SK-N-SH treated with all-trans-retinoic acid at 6 μM for 48 hours (cell line): ENCODE results near the gene HOXB7.

Experiments
- ATAC-seq: fragments of 200-7000 bp; cut with Tn5 transposase; 3 replicates; pipeline ENCODE4 v1.9.1; 2020; ENCODE audit warnings: mild to moderate bottlenecking, moderate library complexity
- ARNTL ChIP-seq: fragments of 450-650 bp; formaldehyde crosslinking; IDR thresholded peaks from 2 replicates; pipeline ENCODE4 v1.5.0; 2020; ENCODE audit warnings: low read depth, mild to moderate bottlenecking, moderate library complexity, borderline replicate concordance
- BACH2 ChIP-seq: fragments of 250-450 bp; sonication (Bioruptor Pico); IDR thresholded peaks from 2 replicates; pipeline ENCODE4 v1.9.0; 2021; ENCODE audit warnings: mild to moderate bottlenecking, borderline replicate concordance
- CSDC2 ChIP-seq: fragments of 250-450 bp; sonication (Bioruptor Pico); IDR thresholded peaks from 2 replicates; pipeline ENCODE4 v1.5.0; 2020; ENCODE audit warnings: mild to moderate bottlenecking, moderate library complexity
- ISL1 ChIP-seq: fragments of 250-450 bp; sonication (Bioruptor Pico); IDR thresholded peaks from 2 replicates; pipeline ENCODE4 v2.1.2; 2022; ENCODE audit warnings: mild to moderate bottlenecking, moderate library complexity
- OSR1 ChIP-seq: fragments of 250-450 bp; sonication (Bioruptor Pico); IDR thresholded peaks from 2 replicates; pipeline ENCODE4 v1.8.0; 2022; ENCODE audit warnings: moderate library complexity, mild to moderate bottlenecking, inconsistent platforms
- POU6F1 ChIP-seq: fragments of 250-450 bp; sonication (Bioruptor Pico); IDR thresholded peaks from 2 replicates; pipeline ENCODE4 v1.8.0; 2021; ENCODE audit warnings: low read depth, mild to moderate bottlenecking, moderate library complexity, borderline replicate concordance
- PPARA ChIP-seq: fragments of 250-450 bp; sonication (Bioruptor Pico); IDR thresholded peaks from 2 replicates; pipeline ENCODE4 v1.5.0; 2020; ENCODE audit warnings: mild to moderate bottlenecking, borderline replicate concordance
- RARB ChIP-seq: fragments of 250-450 bp; sonication (Bioruptor Pico); IDR thresholded peaks from 2 replicates; pipeline ENCODE4 v1.8.0; 2021; ENCODE audit warnings: mild to moderate bottlenecking, moderate library complexity
- SNAI2 ChIP-seq: fragments of 250-450 bp; sonication (Bioruptor Pico); IDR thresholded peaks from 2 replicates; pipeline ENCODE4 v1.5.0; 2020; ENCODE audit warnings: mild to moderate bottlenecking, moderate library complexity
- TCF4 ChIP-seq: fragments of 250-450 bp; sonication (Bioruptor Pico); IDR thresholded peaks from 2 replicates; pipeline ENCODE4 v1.8.0; 2021; ENCODE audit warnings: mild to moderate bottlenecking, moderate library complexity, borderline replicate concordance
- TSHZ2 ChIP-seq: fragments of 250-450 bp; sonication (Bioruptor Pico); IDR thresholded peaks from 2 replicates; pipeline ENCODE4 v1.5.0; 2020; ENCODE audit warnings: mild to moderate bottlenecking, moderate library complexity
- ZC3H10 ChIP-seq: fragments of 250-450 bp; sonication (Bioruptor Pico); IDR thresholded peaks from 2 replicates; pipeline ENCODE4 v1.5.1; 2021; ENCODE audit warnings: mild to moderate bottlenecking, moderate library complexity
- ZFP3 ChIP-seq: fragments of 250-450 bp; sonication (Bioruptor Pico); IDR thresholded peaks from 2 replicates; pipeline ENCODE4 v1.5.0; 2020; ENCODE audit warnings: mild to moderate bottlenecking, moderate library complexity
- ZFP30 ChIP-seq: fragments of 450-650 bp; formaldehyde crosslinking; IDR thresholded peaks from 2 replicates; pipeline ENCODE4 v1.5.0; 2022; ENCODE audit warnings: mild to moderate bottlenecking, moderate library complexity
- ZNF565 ChIP-seq: fragments of 450-650 bp; formaldehyde crosslinking; conservative IDR thresholded peaks from 2 replicates; pipeline ENCODE4 v1.5.0; 2020; ENCODE audit warnings: low read depth, mild to moderate bottlenecking, moderate library complexity
- ZNF70 ChIP-seq: fragments of 450-650 bp; formaldehyde crosslinking; IDR thresholded peaks from 2 replicates; pipeline ENCODE4 v1.5.0; 2020; ENCODE audit warnings: mild to moderate bottlenecking, moderate library complexity
- TF ChIP-seq, protein P1 (sequence below): fragments of 250-450 bp; sonication (Bioruptor Pico); IDR thresholded peaks from 2 replicates; pipeline ENCODE4 v1.5.1; 2020; ENCODE audit warnings: low read depth, mild to moderate bottlenecking, moderate library complexity

The HOXB7 gene

DNA sequence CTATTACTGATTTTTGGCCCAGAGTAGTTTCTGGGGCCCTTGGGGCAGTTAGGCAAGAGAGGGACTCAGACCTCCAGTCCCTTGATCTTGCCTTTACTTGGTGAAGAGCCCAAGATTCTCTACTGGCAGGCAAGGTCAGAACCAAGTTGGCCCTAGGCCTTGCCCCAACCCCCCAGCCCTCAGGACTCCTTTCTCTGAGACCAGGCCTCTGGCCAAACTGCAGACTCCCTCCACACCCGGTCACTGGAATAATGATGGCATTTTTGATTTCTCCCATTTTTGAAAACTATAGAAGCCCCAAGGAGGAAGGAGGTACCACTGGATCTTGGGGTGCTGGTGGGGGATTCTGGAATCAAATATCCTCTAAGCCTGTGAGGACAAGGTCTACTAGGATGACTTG lies 33.3 kb upstream of the HOXB7 start:
- ATAC-seq, result no peak

GRCh38 chr17:48643697-48644012 lies 32.8 kb upstream of the HOXB7 start:
- ATAC-seq, result no peak
- TF ChIP-seq ZFP3 (CRISPR knock-in tag) (no peak), ISL1 (CRISPR knock-in tag) (no peak), ARNTL (CRISPR knock-in tag) (no peak), ZNF70 (CRISPR knock-in tag) (no peak), ZC3H10 (CRISPR knock-in tag) (no peak), CSDC2 (CRISPR knock-in tag) (no peak), OSR1 (CRISPR knock-in tag) (no peak)
- TF ChIP-seq, protein P1, sequence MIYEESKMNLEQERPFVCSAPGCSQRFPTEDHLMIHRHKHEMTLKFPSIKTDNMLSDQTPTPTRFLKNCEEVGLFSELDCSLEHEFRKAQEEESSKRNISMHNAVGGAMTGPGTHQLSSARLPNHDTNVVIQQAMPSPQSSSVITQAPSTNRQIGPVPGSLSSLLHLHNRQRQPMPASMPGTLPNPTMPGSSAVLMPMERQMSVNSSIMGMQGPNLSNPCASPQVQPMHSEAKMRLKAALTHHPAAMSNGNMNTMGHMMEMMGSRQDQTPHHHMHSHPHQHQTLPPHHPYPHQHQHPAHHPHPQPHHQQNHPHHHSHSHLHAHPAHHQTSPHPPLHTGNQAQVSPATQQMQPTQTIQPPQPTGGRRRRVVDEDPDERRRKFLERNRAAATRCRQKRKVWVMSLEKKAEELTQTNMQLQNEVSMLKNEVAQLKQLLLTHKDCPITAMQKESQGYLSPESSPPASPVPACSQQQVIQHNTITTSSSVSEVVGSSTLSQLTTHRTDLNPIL (CRISPR knock-in tag), result no peak

More for the DNA sequence above, 33.3 kb upstream of the HOXB7 start:
- TF ChIP-seq ARNTL (CRISPR knock-in tag) (no peak), ISL1 (CRISPR knock-in tag) (no peak), OSR1 (CRISPR knock-in tag) (no peak)

DNA sequence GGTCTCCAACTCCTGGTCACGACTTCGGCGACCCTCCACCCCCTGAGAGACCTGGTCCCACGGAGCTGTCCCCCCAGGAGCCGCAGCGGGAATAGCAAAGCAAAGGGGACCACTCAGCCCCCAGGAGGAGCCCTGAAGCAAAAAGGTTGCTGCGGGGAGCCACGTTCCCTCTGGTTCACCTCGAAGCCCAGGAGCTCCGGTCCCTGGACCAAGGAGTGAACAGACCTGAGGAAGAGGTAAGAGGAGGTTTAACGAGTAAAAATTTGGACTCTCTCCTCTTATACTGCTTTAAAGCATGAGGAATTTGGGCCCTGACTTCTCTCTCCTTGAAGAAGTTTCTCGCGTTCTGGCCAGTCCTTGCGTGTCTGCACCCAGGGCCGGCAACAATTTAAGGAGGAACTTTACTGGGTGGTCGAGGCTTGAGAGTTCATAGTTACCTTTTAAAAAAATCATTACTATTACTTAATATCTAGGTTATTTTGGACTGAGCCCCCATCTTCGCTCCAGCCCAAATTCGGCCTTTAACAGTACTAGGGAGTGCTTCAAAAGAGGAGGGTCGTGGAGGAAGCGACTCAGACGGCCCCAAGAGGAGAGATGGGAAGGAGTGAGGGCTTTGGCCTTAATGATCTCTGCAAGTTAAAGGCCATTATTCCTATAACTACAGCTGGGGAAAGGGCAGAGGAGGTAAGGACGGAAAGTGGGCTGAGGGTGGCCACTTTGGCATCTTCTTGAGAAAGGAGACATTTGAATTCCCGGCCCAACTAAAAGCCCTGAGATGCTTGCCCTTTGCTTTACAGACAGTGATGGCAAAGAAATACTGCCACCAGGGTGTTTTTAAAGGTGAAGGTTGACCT lies 32.3 kb upstream of the HOXB7 start:
- no peak for ATAC-seq
- TF ChIP-seq, protein P1 (CRISPR knock-in tag), result no peak
- no peak for TF ChIP-seq BACH2 (CRISPR knock-in tag)
- TF ChIP-seq ZNF70 (CRISPR knock-in tag), result no peak
- no peak for TF ChIP-seq RARB
- no peak for TF ChIP-seq CSDC2 (CRISPR knock-in tag)
- no peak for TF ChIP-seq SNAI2 (CRISPR knock-in tag)
- TF ChIP-seq ZFP30, result no peak
- no peak for TF ChIP-seq ARNTL (CRISPR knock-in tag)
- no peak for TF ChIP-seq TCF4 (CRISPR knock-in tag)
- TF ChIP-seq ZC3H10 (CRISPR knock-in tag), result no peak

DNA sequence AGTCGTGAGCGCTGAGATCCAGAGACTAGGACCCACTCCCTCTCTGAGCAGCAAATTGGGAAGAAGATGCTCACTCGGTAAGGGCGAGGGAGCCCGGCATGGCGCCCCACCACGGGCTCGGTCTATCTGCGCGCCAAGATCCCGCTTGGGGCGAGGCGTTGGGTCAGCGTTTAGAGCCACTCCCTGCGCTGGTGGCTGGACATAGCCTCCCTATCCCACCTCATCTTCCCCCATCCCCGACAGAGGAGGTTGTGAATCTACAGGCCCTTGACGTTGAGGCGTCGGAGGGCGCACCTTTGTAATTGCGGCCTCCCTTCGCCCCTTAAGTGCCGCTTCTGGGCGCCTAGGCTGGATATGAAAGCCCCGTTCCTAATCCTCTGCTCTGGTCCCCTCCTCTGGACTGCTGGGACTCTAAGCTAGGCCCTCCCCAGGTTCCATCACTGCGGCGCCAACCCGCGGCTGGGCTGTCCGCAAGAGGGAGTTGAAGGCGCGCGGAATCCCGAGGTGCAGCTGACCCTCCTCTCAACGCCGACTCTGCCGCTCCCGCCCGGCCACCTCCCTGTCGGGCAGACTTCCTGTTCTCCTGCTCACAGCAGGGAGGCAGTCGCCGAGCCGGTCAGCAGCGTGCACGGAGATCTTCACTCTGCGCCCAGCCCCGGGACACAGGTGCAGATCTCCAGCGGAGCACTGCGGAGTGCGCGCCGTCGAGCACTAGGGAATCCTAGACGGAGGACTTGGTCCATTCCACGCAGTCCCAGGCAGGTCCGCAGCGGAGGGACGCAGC lies 31.4 kb upstream of the HOXB7 start:
- ATAC-seq, result no peak
- TF ChIP-seq ZNF565 (CRISPR knock-in tag) (no peak), ZNF70 (CRISPR knock-in tag) (no peak), ISL1 (CRISPR knock-in tag) (no peak), SNAI2 (CRISPR knock-in tag) (no peak), RARB (no peak), ZC3H10 (CRISPR knock-in tag) (no peak), TCF4 (CRISPR knock-in tag) (no peak), ZFP30 (no peak), ARNTL (CRISPR knock-in tag) (no peak), POU6F1 (no peak), BACH2 (CRISPR knock-in tag) (no peak), ZFP3 (CRISPR knock-in tag) (no peak), TSHZ2 (CRISPR knock-in tag) (no peak), PPARA (CRISPR knock-in tag) (no peak)
